GM13976 (cell line): ENCODE data around the gene C1QTNF1.

ENCODE experiments used
- DNase-seq: peaks from one replicate; pipeline ENCODE4 v3.0.0; 2012; ENCODE audit warnings: low spot score
- CTCF ChIP-seq: IDR thresholded peaks from 2 replicates; pipeline ENCODE4 v1.5.1; 2012; ENCODE audit warnings: borderline replicate concordance, mild to moderate bottlenecking; ENCODE audit not compliant: insufficient read depth; ENCODE audit errors: extremely low read depth, missing control alignments, control extremely low read depth
- in situ Hi-C: fragments of 300-500 bp; cut with MboI; formaldehyde crosslinking; loops from one replicate; pipeline ENCODE4 v1.12.0; 2022; ENCODE audit warnings: low sequenced_read_pairs, mixed read lengths, inconsistent platforms; ENCODE audit not compliant: unreplicated experiment

Gene C1QTNF1

GRCh38 chr17:79082311-79083190 is 58.6 kb downstream of the C1QTNF1 start:
- peak; percentile 87 for TF ChIP-seq CTCF
- in situ Hi-C loops, result loop anchor here (10.0 kb wide), 1 partner anchor 312 kb away; no protein-coding TSS in a partner anchor
- peak; percentile 84 for DNase-seq

GRCh38 chr17:79083191-79083971 is 59.4 kb downstream of the C1QTNF1 start:
- no peak for TF ChIP-seq CTCF
- no peak for DNase-seq
- in situ Hi-C loops, result loop anchor here (10.0 kb wide), 1 partner anchor 311 kb away; no protein-coding TSS in a partner anchor

- TF ChIP-seq CTCF, result no peak
- in situ Hi-C loops, result loop anchor here (10.0 kb wide), 1 partner anchor 310 kb away; no protein-coding TSS in a partner anchor
- no peak for DNase-seq
Observed at GRCh38 chr17:79084291-79085153, 60.6 kb downstream of the C1QTNF1 start.

GRCh38 chr17:79085154-79085920 is 61.4 kb downstream of the C1QTNF1 start:
- no peak for DNase-seq
- in situ Hi-C loops, result loop anchor here (10.0 kb wide), 1 partner anchor 309 kb away; no protein-coding TSS in a partner anchor
- no peak for TF ChIP-seq CTCF

GRCh38 chr17:79085921-79086551 is 62.1 kb downstream of the C1QTNF1 start:
- in situ Hi-C loops, result loop anchor here (10.0 kb wide), 1 partner anchor 309 kb away; no protein-coding TSS in a partner anchor
- DNase-seq, result no peak
- TF ChIP-seq CTCF, result no peak
